GM19324 (cell line): ENCODE results near the gene CPS1.

Source experiments
- ATAC-seq: cut with Tn5 transposase; IDR thresholded peaks from one replicate; pipeline ENCODE4 v1.9.1; 2021; ENCODE audit warnings: mild to moderate bottlenecking, moderate library complexity; ENCODE audit not compliant: unreplicated experiment, low FRiP score

The CPS1 gene

GRCh38 chr2:210667711-210668110 is 111.3 kb downstream of the CPS1 start:
- ATAC-seq = no peak

- ATAC-seq = no peak
Observed at GRCh38 chr2:210671065-210671464, 114.7 kb downstream of the CPS1 start.

GRCh38 chr2:210673117-210673516 is 116.7 kb downstream of the CPS1 start:
- ATAC-seq = no peak

GRCh38 chr2:210676067-210676466 is 119.7 kb downstream of the CPS1 start:
- ATAC-seq = no peak

GRCh38 chr2:210681491-210681890 is 125.1 kb downstream of the CPS1 start:
- no peak for ATAC-seq

GRCh38 chr2:210686401-210686800 is 130.0 kb downstream of the CPS1 start:
- ATAC-seq = no peak

- no peak for ATAC-seq
Observed at GRCh38 chr2:210687786-210688470, 131.5 kb downstream of the CPS1 start.

GRCh38 chr2:210707900-210708299 is 151.5 kb downstream of the CPS1 start:
- no peak for ATAC-seq

GRCh38 chr2:210713122-210713521 is 156.7 kb downstream of the CPS1 start:
- no peak for ATAC-seq

- no peak for ATAC-seq
Observed at GRCh38 chr2:210715560-210716082, 159.2 kb downstream of the CPS1 start.

- no peak for ATAC-seq
Observed at GRCh38 chr2:210718503-210718902, 162.1 kb downstream of the CPS1 start.

- ATAC-seq = no peak
Observed at GRCh38 chr2:210722092-210722491, 165.7 kb downstream of the CPS1 start.

- ATAC-seq = no peak
Observed at GRCh38 chr2:210727549-210727948, 171.2 kb downstream of the CPS1 start.
